GM23338 (cell line): ENCODE data around the gene LDLRAD3. TPM values are rescaled to one million over a fixed set of nuclear protein-coding genes. Genes with fewer than 3 reads are reported as not detected.
A peak's percentile ranks its signal among the peaks of the same experiment; 100 is the strongest.

Source experiments
- ATAC-seq: fragments of 200-7000 bp; cut with Tn5 transposase; 3 replicates; pipeline ENCODE4 v1.9.1; 2020
- DNase-seq: peaks from one replicate; pipeline ENCODE4 v3.0.0-alpha.2; 2015; ENCODE audit warnings: low spot score
- H2AFZ ChIP-seq: fragments of 200-600 bp; sonication (generic); 2 replicates; pipeline ENCODE4 v1.8.0; 2016; ENCODE audit warnings: antibody characterized with exemption, mild to moderate bottlenecking, moderate library complexity
- H3F3A ChIP-seq: fragments of 200-600 bp; sonication (generic); replicated peaks from 2 replicates; pipeline ENCODE4 v1.8.0; 2017; ENCODE audit warnings: antibody characterized with exemption, mixed run types, low read depth
- H3K27ac ChIP-seq: fragments of 200-600 bp; sonication (generic); 2 replicates; pipeline ENCODE4 v1.6.1; 2016; ENCODE audit warnings: low read depth
- H3K27me3 ChIP-seq: fragments of 200-600 bp; sonication (generic); 2 replicates; pipeline ENCODE4 v1.8.0; 2016; ENCODE audit warnings: mild to moderate bottlenecking, mixed run types, moderate library complexity; ENCODE audit not compliant: insufficient read depth
- H3K36me3 ChIP-seq: fragments of 200-600 bp; sonication (generic); 2 replicates; pipeline ENCODE4 v1.8.0; 2016; ENCODE audit warnings: mild to moderate bottlenecking; ENCODE audit not compliant: insufficient read depth
- H3K4me1 ChIP-seq: fragments of 200-600 bp; sonication (generic); 2 replicates; pipeline ENCODE4 v1.8.0; 2016; ENCODE audit warnings: mild to moderate bottlenecking, moderate library complexity; ENCODE audit not compliant: insufficient read depth
- H3K4me2 ChIP-seq: fragments of 200-600 bp; sonication (generic); 2 replicates; pipeline ENCODE4 v1.7.1; 2017; ENCODE audit warnings: mixed run types
- H3K4me3 ChIP-seq: fragments of 200-600 bp; sonication (generic); 2 replicates; pipeline ENCODE4 v1.6.1; 2016; ENCODE audit warnings: mixed run types
- H3K79me2 ChIP-seq: fragments of 200-600 bp; sonication (generic); replicated peaks from 2 replicates; pipeline ENCODE4 v1.8.0; 2017; ENCODE audit warnings: mild to moderate bottlenecking; ENCODE audit not compliant: insufficient read depth
- H3K9me2 ChIP-seq: fragments of 200-600 bp; sonication (generic); 2 replicates; pipeline ENCODE4 v1.8.0; 2017; ENCODE audit not compliant: insufficient read depth
- H4K20me1 ChIP-seq: fragments of 200-600 bp; sonication (generic); replicated peaks from 2 replicates; pipeline ENCODE4 v1.8.0; 2017; ENCODE audit warnings: mild to moderate bottlenecking; ENCODE audit not compliant: insufficient read depth
- H3K27ac Mint-ChIP-seq: 2 replicates; pipeline ENCODE4 v1.8.0; 2020; ENCODE audit warnings: inconsistent platforms, mild to moderate bottlenecking, moderate library complexity, mixed read lengths
- H3K27me3 Mint-ChIP-seq: 3 replicates; pipeline ENCODE4 v1.8.0; 2022; ENCODE audit warnings: low read depth, mild to moderate bottlenecking, moderate library complexity, mixed read lengths, inconsistent platforms; ENCODE audit not compliant: insufficient read depth, poor library complexity
- H3K36me3 Mint-ChIP-seq: 3 replicates; pipeline ENCODE4 v1.8.0; 2021; ENCODE audit warnings: low read depth, mild to moderate bottlenecking, inconsistent platforms, moderate library complexity, mixed read lengths
- H3K4me1 Mint-ChIP-seq: 3 replicates; pipeline ENCODE4 v1.8.0; 2020; ENCODE audit warnings: mild to moderate bottlenecking, inconsistent platforms, mixed read lengths
- H3K4me3 Mint-ChIP-seq: 3 replicates; pipeline ENCODE4 v1.8.0; 2021; ENCODE audit warnings: moderate library complexity, mild to moderate bottlenecking, inconsistent platforms, mixed read lengths
- H3K9me3 Mint-ChIP-seq: 3 replicates; pipeline ENCODE4 v1.8.0; 2020; ENCODE audit warnings: moderate library complexity, mild to moderate bottlenecking, inconsistent platforms, mixed read lengths
- EZH2 ChIP-seq: fragments of 200-600 bp; sonication (generic); IDR thresholded peaks from one replicate; pipeline ENCODE4 v1.8.0; 2017; ENCODE audit warnings: antibody characterized with exemption, mild to moderate bottlenecking, low read depth; ENCODE audit not compliant: unreplicated experiment
- NANOG ChIP-seq: IDR thresholded peaks from 2 replicates; pipeline ENCODE4 v1.6.1; 2016; ENCODE audit warnings: antibody characterized with exemption, borderline replicate concordance
- ZNF114 ChIP-seq: fragments of 250-450 bp; sonication (Bioruptor Pico); IDR thresholded peaks from 2 replicates; pipeline ENCODE4 v1.5.0; 2020; ENCODE audit warnings: mild to moderate bottlenecking, moderate library complexity
- ZNF462 ChIP-seq: fragments of 250-450 bp; sonication (Bioruptor Pico); IDR thresholded peaks from 2 replicates; pipeline ENCODE4 v1.5.0; 2020; ENCODE audit warnings: mild to moderate bottlenecking, moderate library complexity
- polyA plus RNA-seq: library from polyadenylated mRNA; unstranded; fragments of >200 nt; fragmentation: Nextera tagmentation; extraction: Ambion mirVana; gene quantifications from 2 replicates; pipeline ENCODE4 v1.2.1, GENCODE V29; 2016
- total RNA-seq: library from RNA; depleted of rRNA; stranded (reverse); fragments of >200 nt; shearing (Covaris generic); gene quantifications from 2 replicates; pipeline ENCODE4 v1.2.3, GENCODE V29; 2014

Gene LDLRAD3
- total and polyA plus RNA-seq, 2 experiments from 2014 or later, result 8.5 to 19.4 TPM

GRCh38 chr11:36126678-36127077 lies 182.8 kb downstream of the LDLRAD3 start:
- no peaks in the 10 kb centered on the region for H3K79me2 ChIP-seq
- Mint-ChIP-seq H3K9me3 (peaks cover 4% of the 10 kb centered on the region; the same call in 1 of the 3 replicates), H3K4me3 (no peak overlapping the region), H3K27ac (no peak overlapping the region), H3K4me1 (peaks cover 32% of the 10 kb centered on the region), H3K27me3 (peaks cover 8% of the 10 kb centered on the region), H3K36me3 (peaks cover 7% of the 10 kb centered on the region)
- H3K27me3 ChIP-seq, result no peaks in the 10 kb centered on the region
- DNase-seq (no peak), ATAC-seq (no peak)
- H3K36me3 ChIP-seq, result no peaks in the 10 kb centered on the region
- H3K4me3 ChIP-seq, result no peak overlapping the region
- peaks cover 5% of the 10 kb centered on the region; the same call in 1 of the 2 replicates for H3K4me1 ChIP-seq
- H3K9me2 ChIP-seq, result no peaks in the 10 kb centered on the region
- TF ChIP-seq EZH2, result no peak
- TF ChIP-seq ZNF114 (CRISPR knock-in tag), result no peak
- no peak overlapping the region for H3K27ac ChIP-seq
- H2AFZ ChIP-seq, result no peak overlapping the region
- H4K20me1 ChIP-seq, result no peaks in the 10 kb centered on the region
- H3K4me2 ChIP-seq, result peak overlapping the region; percentile 60; the same call in 1 of the 2 replicates
- H3F3A ChIP-seq, result no peaks in the 10 kb centered on the region

GRCh38 chr11:36127550-36127949 lies 183.7 kb downstream of the LDLRAD3 start:
- H3K9me2 ChIP-seq, result no peaks in the 10 kb centered on the region
- DNase-seq (no peak), ATAC-seq (no peak)
- H3K36me3 Mint-ChIP-seq, result peaks cover 7% of the 10 kb centered on the region
- no peaks in the 10 kb centered on the region for H4K20me1 ChIP-seq
- H3K79me2 ChIP-seq, result no peaks in the 10 kb centered on the region
- H3K9me3 Mint-ChIP-seq, result peaks cover 4% of the 10 kb centered on the region; the same call in 1 of the 3 replicates
- H3K4me1 ChIP-seq, result peaks cover 5% of the 10 kb centered on the region; the same call in 1 of the 2 replicates
- no peak overlapping the region for H2AFZ ChIP-seq
- no peak overlapping the region for H3K27ac Mint-ChIP-seq
- no peaks in the 10 kb centered on the region for H3K36me3 ChIP-seq
- no peak overlapping the region for H3K4me3 ChIP-seq
- TF ChIP-seq ZNF462 (CRISPR knock-in tag) (no peak), NANOG (no peak)
- peaks cover 33% of the 10 kb centered on the region for H3K4me1 Mint-ChIP-seq
- no peaks in the 10 kb centered on the region for H3K27me3 ChIP-seq
- H3K4me2 ChIP-seq, result no peak overlapping the region
- no peak overlapping the region for H3K4me3 Mint-ChIP-seq
- H3K27me3 Mint-ChIP-seq, result peaks cover 9% of the 10 kb centered on the region
- no peaks in the 10 kb centered on the region for H3F3A ChIP-seq
- H3K27ac ChIP-seq, result no peak overlapping the region
